ENCODE data around the gene ITGAE. TPM values are rescaled to one million over a fixed set of nuclear protein-coding genes. Genes with fewer than 3 reads are reported as not detected.

The ITGAE gene
- total RNA-seq, result 8.6 and 13.0 TPM in 2 replicates

GRCh38 chr17:3800362-3801271 lies at the start of gene ITGAE:
Gene ITGAE (minus strand): TSS chr17:3801188. CDS start chr17:3801144, 44 bp downstream.

GRCh38 chr17:3845621-3846436 lies 44.8 kb upstream of the ITGAE start, which contains the start of gene NCBP3:
Gene NCBP3 (minus strand): TSS chr17:3846246. CDS start chr17:3846223, 23 bp downstream.

DNA sequence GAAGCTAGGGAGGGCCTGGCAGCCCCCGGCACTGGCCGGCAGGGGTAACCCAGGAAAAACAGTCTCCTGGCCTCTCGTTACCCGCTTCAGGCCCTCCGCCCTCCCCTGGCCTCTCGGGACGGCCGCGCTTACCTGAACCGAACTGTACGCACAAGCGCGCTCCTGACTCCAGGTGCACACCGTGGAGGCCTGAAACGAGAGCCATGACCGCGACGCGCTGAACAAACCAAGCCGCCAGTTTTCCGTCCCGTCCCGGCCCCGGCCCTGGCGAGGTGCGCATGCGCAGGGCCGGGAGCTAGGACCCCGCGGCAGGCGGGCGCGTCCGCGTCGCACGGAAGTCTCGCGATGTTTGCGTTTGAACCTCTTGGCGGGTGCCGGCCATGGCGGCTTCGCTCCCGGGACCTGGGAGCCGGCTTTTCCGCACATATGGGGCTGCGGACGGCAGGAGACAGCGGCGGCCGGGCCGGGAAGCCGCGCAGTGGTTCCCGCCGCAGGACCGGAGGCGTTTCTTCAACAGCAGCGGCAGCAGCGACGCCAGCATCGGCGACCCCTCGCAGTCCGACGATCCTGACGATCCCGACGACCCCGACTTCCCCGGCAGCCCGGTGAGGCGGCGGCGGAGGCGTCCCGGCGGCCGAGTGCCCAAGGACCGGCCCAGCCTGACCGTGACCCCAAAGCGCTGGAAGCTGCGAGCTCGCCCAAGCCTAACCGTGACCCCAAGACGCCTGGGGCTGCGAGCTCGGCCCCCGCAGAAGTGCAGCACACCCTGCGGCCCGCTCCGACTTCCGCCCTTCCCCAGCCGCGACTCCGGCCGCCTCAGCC lies 77.2 kb downstream of the ITGAE start, which contains the start of gene HASPIN:
TSS of gene HASPIN (plus strand) at position 348 of the 822 bp plus-strand sequence. CDS start at position 381, 33 bp downstream.

DNA sequence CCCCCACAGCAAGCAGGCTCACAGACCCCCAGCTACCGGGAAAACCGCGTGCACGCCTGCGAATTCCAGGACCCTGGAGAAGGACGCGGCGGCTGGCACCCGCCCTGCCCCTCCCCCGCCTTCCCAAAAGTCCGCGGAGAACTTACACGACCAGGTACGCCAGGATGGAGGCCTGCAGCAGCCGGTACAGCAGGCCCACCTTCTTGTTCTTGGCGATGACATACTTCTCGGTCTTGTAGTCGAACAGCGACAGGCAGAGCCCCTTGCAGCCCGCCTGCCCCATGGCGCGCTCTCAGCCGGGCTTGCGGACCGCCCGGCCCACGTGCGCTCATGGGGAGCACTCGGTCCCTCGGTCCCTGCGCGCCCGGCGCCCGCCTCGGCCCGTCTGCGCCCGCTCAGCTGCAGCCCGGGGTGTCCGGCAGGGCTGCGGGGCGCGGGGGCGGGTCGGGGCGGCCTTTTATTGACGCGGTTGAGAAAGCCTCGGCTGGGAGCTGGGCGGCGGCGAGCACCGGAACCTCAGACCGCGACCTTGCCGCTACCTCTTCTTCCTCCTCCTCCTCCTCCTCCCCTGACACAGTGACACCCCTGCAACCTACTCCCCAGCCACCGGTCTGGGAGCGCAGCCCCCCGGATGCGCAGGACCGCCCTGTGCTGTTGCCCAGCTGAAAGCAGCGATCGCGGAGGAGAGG lies 105.1 kb downstream of the ITGAE start, which contains the start of gene P2RX5:
TSS of gene P2RX5 (minus strand) at position 433 of the 689 bp plus-strand sequence. CDS start at position 283, 150 bp downstream.

DNA sequence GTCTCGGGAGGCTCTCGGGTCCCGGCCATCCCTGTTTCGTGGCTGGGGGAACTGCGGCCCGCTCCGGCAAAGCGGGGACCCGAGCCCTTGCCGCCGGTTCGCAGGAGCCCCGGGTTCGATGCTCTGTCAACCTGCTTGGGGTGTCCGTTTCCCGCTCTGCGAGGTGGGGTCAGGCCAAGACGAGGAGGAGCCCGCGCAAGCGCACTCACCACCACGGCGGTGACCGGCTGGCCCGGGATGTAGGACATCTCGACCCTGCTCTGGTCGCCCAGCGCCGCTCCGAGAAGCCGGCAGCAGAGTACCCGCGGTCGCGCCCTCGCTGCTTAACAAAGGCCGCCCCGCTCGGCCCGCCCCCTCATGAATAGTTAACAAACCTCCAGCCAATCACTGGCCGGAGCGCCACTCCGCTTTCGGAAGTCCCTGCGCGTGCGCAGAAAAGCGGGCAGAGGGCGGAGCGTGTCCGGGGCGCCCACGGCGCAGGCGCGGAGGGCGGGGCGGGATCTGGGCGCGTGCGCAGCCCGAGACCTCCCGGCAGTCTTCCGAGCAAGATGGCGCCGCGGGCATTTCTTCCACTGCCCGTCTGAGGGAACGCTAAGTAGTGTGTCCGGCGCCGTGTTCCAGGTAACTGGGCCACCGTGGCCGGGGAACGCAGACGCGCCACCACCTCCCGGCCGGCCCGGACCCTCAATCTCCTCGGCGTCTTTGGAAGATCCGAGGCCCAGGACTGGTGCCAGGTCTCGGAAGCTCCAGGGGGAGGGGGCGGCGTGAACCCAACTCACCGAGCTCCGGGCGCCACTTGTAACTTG lies 132.5 kb downstream of the ITGAE start, which contains the start of the genes EMC6 and TAX1BP3:
TSS of gene EMC6 (plus strand) at position 534 of the 806 bp plus-strand sequence. CDS start 335 bp downstream, outside the sequence.
TSS of gene TAX1BP3 (minus strand) at position 300 of the 806 bp plus-strand sequence. CDS start at position 248, 52 bp downstream.

Other genes starting within 250 kb of the ITGAE start
- 15.7 and 18.5 TPM in 2 replicates for gene TRPV3, start 243.4 kb downstream of the ITGAE start, total RNA-seq
- gene TRPV1, start 191.8 kb downstream of the ITGAE start, total RNA-seq, result 2.3 and 5.5 TPM in 2 replicates
- gene SHPK, start 164.9 kb downstream of the ITGAE start, total RNA-seq, result 10.2 and 12.8 TPM in 2 replicates
- gene CTNS, start 164.4 kb downstream of the ITGAE start, total RNA-seq, result 12.0 and 12.2 TPM in 2 replicates
- 137 and 276 TPM in 2 replicates for gene TAX1BP3, start 132.6 kb downstream of the ITGAE start, total RNA-seq
- gene EMC6, start 132.4 kb downstream of the ITGAE start, total RNA-seq, result 11.4 and 14.9 TPM in 2 replicates
- gene P2RX5, start 105.0 kb downstream of the ITGAE start, total RNA-seq, result not detected in 2 replicates
- 3.1 and 3.4 TPM in 2 replicates for gene HASPIN, start 77.3 kb downstream of the ITGAE start, total RNA-seq
- 16.1 and 22.8 TPM in 2 replicates for gene NCBP3, start 45.1 kb upstream of the ITGAE start, total RNA-seq
- 2.4 and 5.6 TPM in 2 replicates for gene CAMKK1, start 91.9 kb upstream of the ITGAE start, total RNA-seq
- not detected in 2 replicates for gene P2RX1, start 115.3 kb upstream of the ITGAE start, total RNA-seq
- 0.22 and 2.4 TPM in 2 replicates for gene ATP2A3, start 163.2 kb upstream of the ITGAE start, total RNA-seq